Nephron (organoid): ENCODE data around the gene TMTC1.

Source experiments
- H3K27ac Mint-ChIP-seq, 3 experiments: 2 replicates each; pipeline ENCODE4 v1.8.0; 2020; ENCODE audit warnings: mixed read lengths in 3 of 3, mild to moderate bottlenecking in 2 of 3, moderate library complexity in 1 of 3
- H3K27me3 Mint-ChIP-seq: 2 replicates; pipeline ENCODE4 v1.8.0; 2021; ENCODE audit warnings: low read depth, mild to moderate bottlenecking, moderate library complexity, mixed read lengths
- H3K36me3 Mint-ChIP-seq: 2 replicates; pipeline ENCODE4 v1.8.0; 2020; ENCODE audit warnings: low read depth, mixed read lengths
- H3K4me1 Mint-ChIP-seq: 2 replicates; pipeline ENCODE4 v1.8.0; 2020; ENCODE audit warnings: mixed read lengths
- H3K4me3 Mint-ChIP-seq, 3 experiments: 2 replicates each; pipeline ENCODE4 v1.8.0; 2020; ENCODE audit warnings: mild to moderate bottlenecking in 3 of 3, mixed read lengths in 3 of 3, moderate library complexity in 2 of 3
- H3K9me3 Mint-ChIP-seq: 2 replicates; pipeline ENCODE4 v1.8.0; 2020; ENCODE audit warnings: mixed read lengths
- CTCF ChIP-seq, 3 experiments: fragments of 200-600 bp; sonication (generic); IDR thresholded peaks; one replicate each; pipeline ENCODE4 v1.5.0; 2021; ENCODE audit warnings: antibody characterized with exemption in 3 of 3; ENCODE audit not compliant: unreplicated experiment in 3 of 3

Gene TMTC1

GRCh38 chr12:29750131-29750927, 33.4 kb downstream of the TMTC1 start:
- no peak overlapping the region for H3K27ac Mint-ChIP-seq
- TF ChIP-seq CTCF (IDR thresholded peaks at IDR 0.05; ENCODE audit: unreplicated experiment in 3 of 3): no peak
- peaks cover 6% of the 10 kb centered on the region for H3K4me1 Mint-ChIP-seq
- H3K4me3 Mint-ChIP-seq: no peak overlapping the region
- no peaks in the 10 kb centered on the region for H3K27me3 Mint-ChIP-seq
- H3K9me3 Mint-ChIP-seq: no peaks in the 10 kb centered on the region
- H3K36me3 Mint-ChIP-seq: peaks cover 37% of the 10 kb centered on the region

- Mint-ChIP-seq H3K36me3 (peaks cover 19% of the 10 kb centered on the region), H3K4me3 (no peak overlapping the region), H3K27me3 (no peaks in the 10 kb centered on the region), H3K27ac (peak overlapping the region in 1 of 3 experiments; percentile 63), H3K9me3 (no peaks in the 10 kb centered on the region), H3K4me1 (peaks cover 35% of the 10 kb centered on the region)
- TF ChIP-seq CTCF (IDR thresholded peaks at IDR 0.05; ENCODE audit: unreplicated experiment in 3 of 3): no peak
Measured at GRCh38 chr12:29744365-29744764, 39.4 kb downstream of the TMTC1 start.

GRCh38 chr12:29743801-29744200, 39.9 kb downstream of the TMTC1 start:
- Mint-ChIP-seq H3K4me1 (peaks cover 40% of the 10 kb centered on the region), H3K4me3 (peak overlapping the region in 2 of 3 experiments; percentile 11 to 34), H3K27ac (peak overlapping the region; percentile 20 to 63 (median 53)), H3K9me3 (no peaks in the 10 kb centered on the region), H3K36me3 (peaks cover 17% of the 10 kb centered on the region), H3K27me3 (no peaks in the 10 kb centered on the region)
- TF ChIP-seq CTCF (IDR thresholded peaks at IDR 0.05; ENCODE audit: unreplicated experiment in 3 of 3): no peak

GRCh38 chr12:29743077-29743476, 40.7 kb downstream of the TMTC1 start:
- peaks cover 17% of the 10 kb centered on the region for H3K36me3 Mint-ChIP-seq
- H3K27ac Mint-ChIP-seq: peak overlapping the region in 2 of 3 experiments; percentile 3 to 26
- H3K4me3 Mint-ChIP-seq: no peak overlapping the region
- H3K4me1 Mint-ChIP-seq: peaks cover 46% of the 10 kb centered on the region
- H3K9me3 Mint-ChIP-seq: no peaks in the 10 kb centered on the region
- TF ChIP-seq CTCF (IDR thresholded peaks at IDR 0.05; ENCODE audit: unreplicated experiment in 3 of 3): no peak
- H3K27me3 Mint-ChIP-seq: no peaks in the 10 kb centered on the region

- H3K4me1 Mint-ChIP-seq: peaks cover 48% of the 10 kb centered on the region
- no peaks in the 10 kb centered on the region for H3K27me3 Mint-ChIP-seq
- H3K4me3 Mint-ChIP-seq: no peak overlapping the region
- peaks cover 17% of the 10 kb centered on the region for H3K36me3 Mint-ChIP-seq
- no peak for TF ChIP-seq CTCF (IDR thresholded peaks at IDR 0.05; ENCODE audit: unreplicated experiment in 3 of 3)
- no peaks in the 10 kb centered on the region for H3K9me3 Mint-ChIP-seq
- peak overlapping the region in 2 of 3 experiments; percentile 3 to 26 for H3K27ac Mint-ChIP-seq
Measured at GRCh38 chr12:29742646-29743045, 41.1 kb downstream of the TMTC1 start.
